GM12878 (cell line): ENCODE data around the gene CCDC88C. TPM values are rescaled to one million over a fixed set of nuclear protein-coding genes. Genes with fewer than 3 reads are reported as not detected.

ENCODE experiments used
- ATAC-seq: fragments of 200-7000 bp; cut with Tn5 transposase; 3 replicates; pipeline ENCODE4 v1.9.1; 2020; ENCODE audit warnings: mild to moderate bottlenecking, moderate library complexity
- BruUV-seq: library from RNA; stranded (reverse); fragments of 400-500 nt; replicated peaks from 2 replicates; lab custom pipeline; 2021; lab: Mats Ljungman, UMichigan
- CTCF ChIA-PET: fragments of 300-600 bp; sonication (Branson Sonifier 250); formaldehyde crosslinking; extraction: SDS; loops from one replicate; lab custom pipeline; 2021; ENCODE audit warnings: inconsistent platforms; lab: Yijun Ruan, JAX
- POLR2A ChIA-PET: fragments of 350-600 bp; formaldehyde crosslinking; extraction: SDS; loops from one replicate; lab custom pipeline; 2021; ENCODE audit warnings: inconsistent platforms; lab: Charles Lee
- RAD21 ChIA-PET: fragments of 300-600 bp; sonication (Branson Sonifier 250); formaldehyde crosslinking; loops from one replicate; lab custom pipeline; 2023; ENCODE audit warnings: antibody characterized with exemption; ENCODE audit not compliant: unreplicated experiment; lab: Charles Lee
- SMC1A ChIA-PET: fragments of 300-600 bp; sonication (Branson Sonifier 250); formaldehyde crosslinking; loops from one replicate; lab custom pipeline; 2023; ENCODE audit not compliant: unreplicated experiment, uncharacterized antibody; lab: Charles Lee
- DNase-seq: peaks from one replicate; pipeline ENCODE4 v3.0.0-alpha.2; 2011; ENCODE audit warnings: low read depth, low spot score
- FAIRE-seq: peaks from 3 replicates; lab custom pipeline; 2011; peaks lifted over from hg19 to GRCh38; lab: Jason Lieb, UNC
- H2AFZ ChIP-seq: 2 replicates; pipeline ENCODE4 v1.6.0; 2011; ENCODE audit warnings: low read depth, low read length, control low read depth; ENCODE audit not compliant: control insufficient read depth
- H3K27ac ChIP-seq: 2 replicates; pipeline ENCODE4 v1.5.1; 2011; ENCODE audit warnings: control low read depth; ENCODE audit not compliant: control insufficient read depth, insufficient read depth
- H3K27me3 ChIP-seq, 2 experiments: replicated peaks in 1 of 2; 2 replicates each; pipeline versions ENCODE4 v1.6.0 to v1.6.1; 2011; ENCODE audit warnings: low read length in 1 of 2; ENCODE audit not compliant: control insufficient read depth in 2 of 2, insufficient read depth in 2 of 2
- H3K36me3 ChIP-seq, 2 experiments: 2 replicates each; pipeline ENCODE4 v1.5.1; 2011; ENCODE audit warnings: low read length in 1 of 2; ENCODE audit not compliant: control insufficient read depth in 2 of 2, insufficient read depth in 2 of 2
- H3K4me1 ChIP-seq: 2 replicates; pipeline ENCODE4 v1.6.1; 2011; ENCODE audit warnings: mild to moderate bottlenecking, low read length, moderate library complexity, mixed read lengths; ENCODE audit not compliant: control insufficient read depth, insufficient read depth
- H3K4me2 ChIP-seq: 2 replicates; pipeline ENCODE4 v1.6.0; 2011; ENCODE audit warnings: control low read depth; ENCODE audit not compliant: control insufficient read depth, insufficient read depth
- H3K4me3 ChIP-seq: fragments of 200-600 bp; sonication (generic); 2 replicates; pipeline ENCODE4 v1.5.1; 2016
- H3K79me2 ChIP-seq: 2 replicates; pipeline ENCODE4 v1.6.0; 2011; ENCODE audit warnings: low read length; ENCODE audit not compliant: control insufficient read depth, insufficient read depth
- H3K9ac ChIP-seq: 2 replicates; pipeline ENCODE4 v1.8.0; 2011; ENCODE audit warnings: low read length, control low read depth, mixed read lengths; ENCODE audit not compliant: control insufficient read depth, insufficient read depth
- H3K9me3 ChIP-seq: replicated peaks from 3 replicates; pipeline ENCODE4 v1.5.1; 2011; ENCODE audit warnings: mild to moderate bottlenecking, low read length; ENCODE audit not compliant: control insufficient read depth, insufficient read depth
- H4K20me1 ChIP-seq: 2 replicates; pipeline ENCODE4 v1.6.0; 2011; ENCODE audit not compliant: control insufficient read depth, insufficient read depth
- BHLHE40 ChIP-seq, 2 experiments: fragments of 450-650 bp in 1 of 2; IDR thresholded peaks; 2 replicates each; pipeline ENCODE4 v1.6.1; 2011 to 2017; ENCODE audit warnings: low read depth in 2 of 2, borderline replicate concordance in 1 of 2, improper control_type of control experiment in 1 of 2, low read length in 1 of 2, mild to moderate bottlenecking in 1 of 2
- CHD1 ChIP-seq: IDR thresholded peaks from 2 replicates; pipeline ENCODE4 v1.6.1; 2012; ENCODE audit warnings: low read depth, low read length, improper control_type of control experiment
- KLF5 ChIP-seq: fragments of 450-650 bp; IDR thresholded peaks from 2 replicates; pipeline ENCODE4 v1.6.1; 2014; ENCODE audit warnings: mild to moderate bottlenecking; ENCODE audit not compliant: partially characterized antibody
- NFIC ChIP-seq: IDR thresholded peaks from 2 replicates; pipeline ENCODE4 v1.6.1; 2012; ENCODE audit warnings: low read depth, mild to moderate bottlenecking, inconsistent platforms, low read length, moderate library complexity
- NFYA ChIP-seq: IDR thresholded peaks from 2 replicates; pipeline ENCODE4 v1.6.1; 2011; ENCODE audit warnings: low read depth, mild to moderate bottlenecking, low read length, improper control_type of control experiment, borderline replicate concordance
- SUZ12 ChIP-seq: fragments of 200-600 bp; sonication (generic); IDR thresholded peaks from one replicate; pipeline ENCODE4 v1.6.1; 2018; ENCODE audit warnings: antibody characterized with exemption, mild to moderate bottlenecking; ENCODE audit not compliant: unreplicated experiment
- ZNF24 ChIP-seq: fragments of 450-650 bp; IDR thresholded peaks from 2 replicates; pipeline ENCODE4 v1.6.1; 2017; ENCODE audit warnings: antibody characterized with exemption, mild to moderate bottlenecking
- ZZZ3 ChIP-seq: IDR thresholded peaks from 2 replicates; pipeline ENCODE4 v1.6.1; 2011; ENCODE audit warnings: low read depth; ENCODE audit not compliant: control insufficient read depth, insufficient read length
- WGBS: methylation state at CpG from one replicate; pipeline ENCODE4 v1.1.6; 2016; ENCODE audit warnings: low lambda C conversion rate; ENCODE audit not compliant: insufficient replicate concordance, insufficient coverage; ENCODE audit errors: missing lambda C conversion rate; 5-methylcytosine and 5-hydroxymethylcytosine counted together
- in situ Hi-C: fragments of 300-500 bp; cut with MboI; formaldehyde crosslinking; loops from 9 replicates; pipeline ENCODE4 v1.14.3; 2018; ENCODE audit warnings: mixed read lengths
- intact Hi-C: fragments of 100-400 bp; cut with micrococcal nuclease; formaldehyde crosslinking; loops from one replicate; pipeline ENCODE4 v1.14.2; 2022; ENCODE audit not compliant: unreplicated experiment
- polyA plus RNA-seq, 11 experiments: library from polyadenylated mRNA; depleted of rRNA in 4 of 11; unstranded in 6 of 11; stranded (reverse) in 5 of 11; fragments of >200 nt; fragmentation: Nextera tagmentation in 4 of 11; fragmentation: Illumina TruSeq in 1 of 11; extraction: Ambion mirVana in 4 of 11; extraction: Trizol in 1 of 11; gene quantifications; 1 replicate in 1 of 11; 2 replicates in 10 of 11; pipeline versions ENCODE4 v1.2.1 to v1.2.3, GENCODE V29; 2011 to 2016; ENCODE audit warnings: inconsistent platforms in 2 of 11, missing spikeins in 2 of 11, low read depth in 1 of 11
- total RNA-seq, 4 experiments: library from RNA; depleted of rRNA in 3 of 4; stranded (reverse); fragments of >200 nt in 3 of 4; fragmentation: Illumina TruSeq in 1 of 4; extraction: Trizol in 1 of 4; gene quantifications; 2 replicates each; pipeline versions ENCODE4 v1.2.1 to v1.2.3, GENCODE V29; 2013 to 2021
- TF ChIP-seq, protein P1 (sequence below): IDR thresholded peaks from 2 replicates; pipeline ENCODE4 v1.6.1; 2012; ENCODE audit warnings: low read depth, low read length, improper control_type of control experiment
- TF ChIP-seq, protein P2 (sequence below): fragments of 450-650 bp; formaldehyde crosslinking; IDR thresholded peaks from 2 replicates; pipeline ENCODE4 v1.5.0; 2022; ENCODE audit warnings: mild to moderate bottlenecking, missing genetic modification characterization
- TF ChIP-seq, protein P3 (sequence below): fragments of 450-650 bp; IDR thresholded peaks from 2 replicates; pipeline ENCODE4 v1.6.1; 2017; ENCODE audit warnings: borderline replicate concordance

The CCDC88C gene
- total and polyA plus RNA-seq, 10 of the 15 experiments (the other 5 are each of a cell fraction or from before 2014, with no cell fraction given), result 4.0 to 79.6 (median 36.6) TPM

- H3K27ac ChIP-seq, result no peak overlapping the region
- in situ Hi-C loops (no loop called here), intact Hi-C loops (no loop called here)
- H3K4me1 ChIP-seq, result no peaks in the 10 kb centered on the region
- H3K9ac ChIP-seq, result no peak overlapping the region
- no peak overlapping the region for H2AFZ ChIP-seq
- ChIA-PET CTCF (interaction anchor here (1.2 kb wide), 1 partner anchor 93 kb away, joined by 4 read pairs; no protein-coding TSS in a partner anchor), RAD21 (no interaction called here), SMC1A (interaction anchor here (1.0 to 2.0 kb wide), 3 partner anchors 17 to 93 kb away, joined by 3 to 4 read pairs (median 4); partner anchors contain the start of gene GPR68), POLR2A (no interaction called here)
- no peak for ATAC-seq
- no peaks in the 10 kb centered on the region for H4K20me1 ChIP-seq
- no peak for DNase-seq
- peaks cover 11 to 25% of the 10 kb centered on the region in 2 experiments; a peak in 3 of 4 replicates for H3K36me3 ChIP-seq
- H3K79me2 ChIP-seq, result no peaks in the 10 kb centered on the region
- no peak overlapping the region for H3K4me3 ChIP-seq
- no peaks in the 10 kb centered on the region for H3K27me3 ChIP-seq
- BruUV-seq, result no TSS peak
- H3K4me2 ChIP-seq, result no peak overlapping the region
- FAIRE-seq, result no peak
- no peaks in the 10 kb centered on the region for H3K9me3 ChIP-seq
- TF ChIP-seq, protein P1, sequence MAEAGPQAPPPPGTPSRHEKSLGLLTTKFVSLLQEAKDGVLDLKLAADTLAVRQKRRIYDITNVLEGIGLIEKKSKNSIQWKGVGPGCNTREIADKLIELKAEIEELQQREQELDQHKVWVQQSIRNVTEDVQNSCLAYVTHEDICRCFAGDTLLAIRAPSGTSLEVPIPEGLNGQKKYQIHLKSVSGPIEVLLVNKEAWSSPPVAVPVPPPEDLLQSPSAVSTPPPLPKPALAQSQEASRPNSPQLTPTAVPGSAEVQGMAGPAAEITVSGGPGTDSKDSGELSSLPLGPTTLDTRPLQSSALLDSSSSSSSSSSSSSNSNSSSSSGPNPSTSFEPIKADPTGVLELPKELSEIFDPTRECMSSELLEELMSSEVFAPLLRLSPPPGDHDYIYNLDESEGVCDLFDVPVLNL, result no peak
- TF ChIP-seq BHLHE40 (IDR thresholded peaks at IDR 0.05; ENCODE audit: borderline replicate concordance in 1 of 2, low read depth in 2 of 2, low read length in 1 of 2), result no peak
- no peak for TF ChIP-seq CHD1
- TF ChIP-seq NFYA, result no peak
- TF ChIP-seq, protein P2, sequence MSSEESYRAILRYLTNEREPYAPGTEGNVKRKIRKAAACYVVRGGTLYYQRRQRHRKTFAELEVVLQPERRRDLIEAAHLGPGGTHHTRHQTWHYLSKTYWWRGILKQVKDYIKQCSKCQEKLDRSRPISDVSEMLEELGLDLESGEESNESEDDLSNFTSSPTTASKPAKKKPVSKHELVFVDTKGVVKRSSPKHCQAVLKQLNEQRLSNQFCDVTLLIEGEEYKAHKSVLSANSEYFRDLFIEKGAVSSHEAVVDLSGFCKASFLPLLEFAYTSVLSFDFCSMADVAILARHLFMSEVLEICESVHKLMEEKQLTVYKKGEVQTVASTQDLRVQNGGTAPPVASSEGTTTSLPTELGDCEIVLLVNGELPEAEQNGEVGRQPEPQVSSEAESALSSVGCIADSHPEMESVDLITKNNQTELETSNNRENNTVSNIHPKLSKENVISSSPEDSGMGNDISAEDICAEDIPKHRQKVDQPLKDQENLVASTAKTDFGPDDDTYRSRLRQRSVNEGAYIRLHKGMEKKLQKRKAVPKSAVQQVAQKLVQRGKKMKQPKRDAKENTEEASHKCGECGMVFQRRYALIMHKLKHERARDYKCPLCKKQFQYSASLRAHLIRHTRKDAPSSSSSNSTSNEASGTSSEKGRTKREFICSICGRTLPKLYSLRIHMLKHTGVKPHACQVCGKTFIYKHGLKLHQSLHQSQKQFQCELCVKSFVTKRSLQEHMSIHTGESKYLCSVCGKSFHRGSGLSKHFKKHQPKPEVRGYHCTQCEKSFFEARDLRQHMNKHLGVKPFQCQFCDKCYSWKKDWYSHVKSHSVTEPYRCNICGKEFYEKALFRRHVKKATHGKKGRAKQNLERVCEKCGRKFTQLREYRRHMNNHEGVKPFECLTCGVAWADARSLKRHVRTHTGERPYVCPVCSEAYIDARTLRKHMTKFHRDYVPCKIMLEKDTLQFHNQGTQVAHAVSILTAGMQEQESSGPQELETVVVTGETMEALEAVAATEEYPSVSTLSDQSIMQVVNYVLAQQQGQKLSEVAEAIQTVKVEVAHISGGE (CRISPR knock-in tag), result no peak
- TF ChIP-seq SUZ12, result no peak
- TF ChIP-seq, protein P3, sequence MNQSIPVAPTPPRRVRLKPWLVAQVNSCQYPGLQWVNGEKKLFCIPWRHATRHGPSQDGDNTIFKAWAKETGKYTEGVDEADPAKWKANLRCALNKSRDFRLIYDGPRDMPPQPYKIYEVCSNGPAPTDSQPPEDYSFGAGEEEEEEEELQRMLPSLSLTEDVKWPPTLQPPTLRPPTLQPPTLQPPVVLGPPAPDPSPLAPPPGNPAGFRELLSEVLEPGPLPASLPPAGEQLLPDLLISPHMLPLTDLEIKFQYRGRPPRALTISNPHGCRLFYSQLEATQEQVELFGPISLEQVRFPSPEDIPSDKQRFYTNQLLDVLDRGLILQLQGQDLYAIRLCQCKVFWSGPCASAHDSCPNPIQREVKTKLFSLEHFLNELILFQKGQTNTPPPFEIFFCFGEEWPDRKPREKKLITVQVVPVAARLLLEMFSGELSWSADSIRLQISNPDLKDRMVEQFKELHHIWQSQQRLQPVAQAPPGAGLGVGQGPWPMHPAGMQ, result no peak
- no peak for TF ChIP-seq ZNF24
- no peak for TF ChIP-seq KLF5
- TF ChIP-seq ZZZ3, result no peak
- TF ChIP-seq NFIC, result no peak
- 95% methylated on average over 3 of the region's 8 CpGs for WGBS
Measured at GRCh38 chr14:91270619-91271018, 147.0 kb downstream of the CCDC88C start.
